Prostate gland (tissue), 2 donors: Measurements from ENCODE around the gene SBF1.

Experiments
- POLR2AphosphoS5 ChIP-seq: sonication (generic); formaldehyde crosslinking; IDR thresholded peaks from one replicate; pipeline ENCODE4 v1.6.1; 2017; ENCODE audit warnings: antibody characterized with exemption
- TF ChIP-seq, protein P1 (sequence below), 4 experiments: fragments of 200-600 bp in 2 of 4; fragments of 450-650 bp in 2 of 4; sonication (generic) in 2 of 4; IDR thresholded peaks; 1 replicate in 3 of 4; 2 replicates in 1 of 4; pipeline ENCODE4 v1.5.1; 2016 to 2019; ENCODE audit warnings: antibody characterized with exemption in 4 of 4, mild to moderate bottlenecking in 2 of 4, moderate library complexity in 2 of 4

- TF ChIP-seq, protein P1, sequence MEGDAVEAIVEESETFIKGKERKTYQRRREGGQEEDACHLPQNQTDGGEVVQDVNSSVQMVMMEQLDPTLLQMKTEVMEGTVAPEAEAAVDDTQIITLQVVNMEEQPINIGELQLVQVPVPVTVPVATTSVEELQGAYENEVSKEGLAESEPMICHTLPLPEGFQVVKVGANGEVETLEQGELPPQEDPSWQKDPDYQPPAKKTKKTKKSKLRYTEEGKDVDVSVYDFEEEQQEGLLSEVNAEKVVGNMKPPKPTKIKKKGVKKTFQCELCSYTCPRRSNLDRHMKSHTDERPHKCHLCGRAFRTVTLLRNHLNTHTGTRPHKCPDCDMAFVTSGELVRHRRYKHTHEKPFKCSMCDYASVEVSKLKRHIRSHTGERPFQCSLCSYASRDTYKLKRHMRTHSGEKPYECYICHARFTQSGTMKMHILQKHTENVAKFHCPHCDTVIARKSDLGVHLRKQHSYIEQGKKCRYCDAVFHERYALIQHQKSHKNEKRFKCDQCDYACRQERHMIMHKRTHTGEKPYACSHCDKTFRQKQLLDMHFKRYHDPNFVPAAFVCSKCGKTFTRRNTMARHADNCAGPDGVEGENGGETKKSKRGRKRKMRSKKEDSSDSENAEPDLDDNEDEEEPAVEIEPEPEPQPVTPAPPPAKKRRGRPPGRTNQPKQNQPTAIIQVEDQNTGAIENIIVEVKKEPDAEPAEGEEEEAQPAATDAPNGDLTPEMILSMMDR (IDR thresholded peaks at IDR 0.05): no peak
- TF ChIP-seq POLR2AphosphoS5: no peak
These were observed 772 bp downstream of the SBF1 start for GRCh38 chr22:50473855-50474671.
